ENCODE results near the gene CDON.

DNA sequence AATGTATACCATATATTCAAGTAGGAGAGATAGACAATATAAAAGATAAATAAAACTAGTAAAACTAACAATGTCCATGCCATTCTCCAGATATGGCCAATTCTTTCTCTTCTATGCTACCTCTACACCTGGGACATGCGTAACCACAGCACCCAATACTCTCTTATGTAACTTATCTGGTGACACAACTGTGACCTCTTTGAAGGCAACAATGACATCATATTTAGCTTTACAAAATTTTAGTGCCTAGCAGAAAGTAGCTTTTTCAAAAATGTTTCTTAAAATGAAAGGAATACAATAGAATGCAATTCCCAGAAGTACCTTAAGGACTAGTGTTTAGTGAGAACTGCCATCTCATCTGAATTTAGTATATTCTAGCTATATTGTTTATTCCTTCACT, 36.8 kb downstream of the CDON start:
- TF ChIP-seq EGR1 (IDR thresholded peaks at IDR 0.05) (no peak), RAD21 (IDR thresholded peaks at IDR 0.05; ENCODE audit: low read depth) (no peak), EP300 (IDR thresholded peaks at IDR 0.05; ENCODE audit: borderline replicate concordance) (no peak), CREB1 (IDR thresholded peaks at IDR 0.05; ENCODE audit: low read depth) (no peak), TEAD4 (IDR thresholded peaks at IDR 0.05) (no peak), NFIC (IDR thresholded peaks at IDR 0.05) (no peak)

Measured in Ishikawa (cell line).